Measurements from ENCODE around the gene CTNND2. TPM values are rescaled to one million over a fixed set of nuclear protein-coding genes. Genes with fewer than 3 reads are reported as not detected.

The CTNND2 gene
- polyA plus RNA-seq, 1 of the 3 experiments (the other 2 are of a cell fraction), result not detected

- TF ChIP-seq, protein P1, sequence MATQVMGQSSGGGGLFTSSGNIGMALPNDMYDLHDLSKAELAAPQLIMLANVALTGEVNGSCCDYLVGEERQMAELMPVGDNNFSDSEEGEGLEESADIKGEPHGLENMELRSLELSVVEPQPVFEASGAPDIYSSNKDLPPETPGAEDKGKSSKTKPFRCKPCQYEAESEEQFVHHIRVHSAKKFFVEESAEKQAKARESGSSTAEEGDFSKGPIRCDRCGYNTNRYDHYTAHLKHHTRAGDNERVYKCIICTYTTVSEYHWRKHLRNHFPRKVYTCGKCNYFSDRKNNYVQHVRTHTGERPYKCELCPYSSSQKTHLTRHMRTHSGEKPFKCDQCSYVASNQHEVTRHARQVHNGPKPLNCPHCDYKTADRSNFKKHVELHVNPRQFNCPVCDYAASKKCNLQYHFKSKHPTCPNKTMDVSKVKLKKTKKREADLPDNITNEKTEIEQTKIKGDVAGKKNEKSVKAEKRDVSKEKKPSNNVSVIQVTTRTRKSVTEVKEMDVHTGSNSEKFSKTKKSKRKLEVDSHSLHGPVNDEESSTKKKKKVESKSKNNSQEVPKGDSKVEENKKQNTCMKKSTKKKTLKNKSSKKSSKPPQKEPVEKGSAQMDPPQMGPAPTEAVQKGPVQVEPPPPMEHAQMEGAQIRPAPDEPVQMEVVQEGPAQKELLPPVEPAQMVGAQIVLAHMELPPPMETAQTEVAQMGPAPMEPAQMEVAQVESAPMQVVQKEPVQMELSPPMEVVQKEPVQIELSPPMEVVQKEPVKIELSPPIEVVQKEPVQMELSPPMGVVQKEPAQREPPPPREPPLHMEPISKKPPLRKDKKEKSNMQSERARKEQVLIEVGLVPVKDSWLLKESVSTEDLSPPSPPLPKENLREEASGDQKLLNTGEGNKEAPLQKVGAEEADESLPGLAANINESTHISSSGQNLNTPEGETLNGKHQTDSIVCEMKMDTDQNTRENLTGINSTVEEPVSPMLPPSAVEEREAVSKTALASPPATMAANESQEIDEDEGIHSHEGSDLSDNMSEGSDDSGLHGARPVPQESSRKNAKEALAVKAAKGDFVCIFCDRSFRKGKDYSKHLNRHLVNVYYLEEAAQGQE (IDR thresholded peaks at IDR 0.05; ENCODE audit: low read depth, low read length), result no peak
- no peak for TF ChIP-seq NFIC (IDR thresholded peaks at IDR 0.05; ENCODE audit: borderline replicate concordance)
Measured at GRCh38 chr5:11888221-11888620, 16.0 kb downstream of the CTNND2 start (continued).

DNA sequence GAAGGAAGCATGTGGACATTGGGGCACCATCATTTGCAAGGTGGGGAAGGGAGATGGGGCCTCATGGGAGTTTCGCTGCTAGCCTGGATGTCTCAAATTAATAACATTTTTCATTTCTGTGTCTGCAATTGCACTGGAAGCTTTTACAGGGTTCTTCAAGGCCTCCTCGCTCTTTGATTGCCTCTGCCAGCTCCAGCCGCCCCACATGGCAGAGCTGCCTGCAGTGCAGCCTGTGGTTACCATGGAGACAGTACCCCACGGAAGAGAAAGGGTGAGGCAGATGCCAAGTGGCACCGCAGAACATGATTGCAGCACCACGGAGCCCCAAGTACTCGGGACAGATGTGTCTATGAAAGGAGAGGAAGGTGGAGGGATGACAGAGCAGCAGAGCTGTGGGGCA is 25.4 kb downstream of the CTNND2 start:
- Histone ChIP-seq H3K9ac (no peak overlapping the region), H3K4me2 (no peak overlapping the region), H3F3A (replicated peaks; ENCODE audit: insufficient read depth) (no peaks in the 10 kb centered on the region), H3K36me3 (replicated peaks in 1 of 2; ENCODE audit: control insufficient read depth in 1 of 2, insufficient read depth in 2 of 2, low read length in 1 of 2) (no peaks in the 10 kb centered on the region), H3K9me2 (no peaks in the 10 kb centered on the region), H3K4me3 (ENCODE audit: low read depth in 2 of 2, low read length in 1 of 2) (no peak overlapping the region), H2AFZ (ENCODE audit: low read depth) (no peak overlapping the region), H4K20me1 (ENCODE audit: insufficient read depth) (no peaks in the 10 kb centered on the region), H3K4me1 (ENCODE audit: control insufficient read depth in 1 of 2, insufficient read depth in 2 of 2, low read depth in 1 of 2, low read length in 1 of 2) (no peaks in the 10 kb centered on the region), H3K79me2 (ENCODE audit: insufficient read depth) (no peaks in the 10 kb centered on the region), H3K27me3 (ENCODE audit: insufficient read depth) (no peaks in the 10 kb centered on the region), H3K9me3 (no peaks in the 10 kb centered on the region), H3K27ac (ENCODE audit: low read depth in 2 of 2, low read length in 1 of 2) (no peak overlapping the region)
- TF ChIP-seq POLR2AphosphoS5 (IDR thresholded peaks at IDR 0.05; ENCODE audit: low read depth, low read length) (no peak), USF2 (IDR thresholded peaks at IDR 0.05; ENCODE audit: borderline replicate concordance, low read depth, low read length) (no peak), GATA2 (CRISPR knock-in tag; IDR thresholded peaks at IDR 0.05) (no peak), CHD2 (IDR thresholded peaks at IDR 0.05; ENCODE audit: low read length, partially characterized antibody) (no peak), YY1 (IDR thresholded peaks at IDR 0.05; ENCODE audit: low read depth) (no peak)
- TF ChIP-seq, protein P1 (IDR thresholded peaks at IDR 0.05; ENCODE audit: low read depth, low read length), result no peak
- TF ChIP-seq, protein P2, sequence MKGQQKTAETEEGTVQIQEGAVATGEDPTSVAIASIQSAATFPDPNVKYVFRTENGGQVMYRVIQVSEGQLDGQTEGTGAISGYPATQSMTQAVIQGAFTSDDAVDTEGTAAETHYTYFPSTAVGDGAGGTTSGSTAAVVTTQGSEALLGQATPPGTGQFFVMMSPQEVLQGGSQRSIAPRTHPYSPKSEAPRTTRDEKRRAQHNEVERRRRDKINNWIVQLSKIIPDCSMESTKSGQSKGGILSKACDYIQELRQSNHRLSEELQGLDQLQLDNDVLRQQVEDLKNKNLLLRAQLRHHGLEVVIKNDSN (IDR thresholded peaks at IDR 0.05; ENCODE audit: borderline replicate concordance, low read depth), result no peak
- TF ChIP-seq, protein P3, sequence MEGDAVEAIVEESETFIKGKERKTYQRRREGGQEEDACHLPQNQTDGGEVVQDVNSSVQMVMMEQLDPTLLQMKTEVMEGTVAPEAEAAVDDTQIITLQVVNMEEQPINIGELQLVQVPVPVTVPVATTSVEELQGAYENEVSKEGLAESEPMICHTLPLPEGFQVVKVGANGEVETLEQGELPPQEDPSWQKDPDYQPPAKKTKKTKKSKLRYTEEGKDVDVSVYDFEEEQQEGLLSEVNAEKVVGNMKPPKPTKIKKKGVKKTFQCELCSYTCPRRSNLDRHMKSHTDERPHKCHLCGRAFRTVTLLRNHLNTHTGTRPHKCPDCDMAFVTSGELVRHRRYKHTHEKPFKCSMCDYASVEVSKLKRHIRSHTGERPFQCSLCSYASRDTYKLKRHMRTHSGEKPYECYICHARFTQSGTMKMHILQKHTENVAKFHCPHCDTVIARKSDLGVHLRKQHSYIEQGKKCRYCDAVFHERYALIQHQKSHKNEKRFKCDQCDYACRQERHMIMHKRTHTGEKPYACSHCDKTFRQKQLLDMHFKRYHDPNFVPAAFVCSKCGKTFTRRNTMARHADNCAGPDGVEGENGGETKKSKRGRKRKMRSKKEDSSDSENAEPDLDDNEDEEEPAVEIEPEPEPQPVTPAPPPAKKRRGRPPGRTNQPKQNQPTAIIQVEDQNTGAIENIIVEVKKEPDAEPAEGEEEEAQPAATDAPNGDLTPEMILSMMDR (IDR thresholded peaks at IDR 0.05), result no peak
- TF ChIP-seq, protein P4, sequence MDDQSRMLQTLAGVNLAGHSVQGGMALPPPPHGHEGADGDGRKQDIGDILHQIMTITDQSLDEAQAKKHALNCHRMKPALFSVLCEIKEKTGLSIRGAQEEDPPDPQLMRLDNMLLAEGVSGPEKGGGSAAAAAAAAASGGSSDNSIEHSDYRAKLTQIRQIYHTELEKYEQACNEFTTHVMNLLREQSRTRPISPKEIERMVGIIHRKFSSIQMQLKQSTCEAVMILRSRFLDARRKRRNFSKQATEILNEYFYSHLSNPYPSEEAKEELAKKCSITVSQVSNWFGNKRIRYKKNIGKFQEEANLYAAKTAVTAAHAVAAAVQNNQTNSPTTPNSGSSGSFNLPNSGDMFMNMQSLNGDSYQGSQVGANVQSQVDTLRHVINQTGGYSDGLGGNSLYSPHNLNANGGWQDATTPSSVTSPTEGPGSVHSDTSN (IDR thresholded peaks at IDR 0.05), result no peak
- ChIA-PET CTCF (no interaction called here), POLR2A (no interaction called here)
- WGBS (ENCODE audit: low lambda C conversion rate), result 2% methylated on average over 7 of the region's 7 CpGs
- DNase-seq, result no peak

Measured in SK-N-SH (cell line).